NCI-H2081 treated with DMSO at 0.1 percent for 48 hours (cell line): ENCODE data around the gene ASCC2.

Source experiments
- DNase-seq: peaks from one replicate; lab custom pipeline; 2025; lab: John Stamatoyannopoulos, UW

Gene ASCC2

GRCh38 chr22:29786031-29786430 is 52.0 kb downstream of the ASCC2 start:
- no peak for DNase-seq

GRCh38 chr22:29784451-29785361 is 53.4 kb downstream of the ASCC2 start:
- no peak for DNase-seq

DNA sequence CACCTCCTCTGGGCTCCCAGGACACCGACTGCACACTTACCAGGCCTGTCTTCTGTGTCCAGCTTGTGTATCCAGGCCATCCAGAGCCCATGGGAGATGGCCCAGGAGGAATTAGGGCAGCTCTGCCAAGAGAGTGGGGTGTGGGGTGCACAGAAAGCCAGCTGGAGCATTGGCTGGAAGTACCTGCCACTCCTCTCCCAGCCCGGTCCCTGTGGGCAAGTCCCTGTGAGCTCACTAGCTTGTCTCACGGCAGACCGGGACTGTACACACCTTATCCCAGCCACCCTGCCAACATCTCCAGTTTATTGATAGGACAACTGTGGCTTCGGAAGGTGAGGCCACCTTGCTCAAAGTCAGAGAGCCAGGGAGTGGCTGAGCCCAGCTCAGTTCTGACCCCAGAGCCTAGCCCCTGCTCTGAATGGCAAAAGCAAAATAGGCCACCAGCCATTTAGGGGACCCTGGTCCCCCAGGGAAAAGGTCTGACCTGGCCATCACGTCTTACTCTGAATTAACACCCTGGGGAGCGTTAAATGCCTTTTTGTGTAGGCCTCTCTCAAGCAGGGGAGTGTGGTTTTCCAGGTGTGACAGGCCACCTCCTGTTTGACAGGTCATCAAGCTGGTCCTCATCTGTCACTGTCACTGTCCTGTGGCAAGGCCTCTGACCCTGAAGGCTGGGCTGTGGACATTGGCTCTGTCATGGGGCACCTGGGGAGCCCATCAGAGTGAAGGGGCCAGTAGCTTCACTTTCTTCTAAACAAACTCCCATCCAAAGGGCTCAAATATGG is 55.8 kb downstream of the ASCC2 start:
- DNase-seq = no peak

DNA sequence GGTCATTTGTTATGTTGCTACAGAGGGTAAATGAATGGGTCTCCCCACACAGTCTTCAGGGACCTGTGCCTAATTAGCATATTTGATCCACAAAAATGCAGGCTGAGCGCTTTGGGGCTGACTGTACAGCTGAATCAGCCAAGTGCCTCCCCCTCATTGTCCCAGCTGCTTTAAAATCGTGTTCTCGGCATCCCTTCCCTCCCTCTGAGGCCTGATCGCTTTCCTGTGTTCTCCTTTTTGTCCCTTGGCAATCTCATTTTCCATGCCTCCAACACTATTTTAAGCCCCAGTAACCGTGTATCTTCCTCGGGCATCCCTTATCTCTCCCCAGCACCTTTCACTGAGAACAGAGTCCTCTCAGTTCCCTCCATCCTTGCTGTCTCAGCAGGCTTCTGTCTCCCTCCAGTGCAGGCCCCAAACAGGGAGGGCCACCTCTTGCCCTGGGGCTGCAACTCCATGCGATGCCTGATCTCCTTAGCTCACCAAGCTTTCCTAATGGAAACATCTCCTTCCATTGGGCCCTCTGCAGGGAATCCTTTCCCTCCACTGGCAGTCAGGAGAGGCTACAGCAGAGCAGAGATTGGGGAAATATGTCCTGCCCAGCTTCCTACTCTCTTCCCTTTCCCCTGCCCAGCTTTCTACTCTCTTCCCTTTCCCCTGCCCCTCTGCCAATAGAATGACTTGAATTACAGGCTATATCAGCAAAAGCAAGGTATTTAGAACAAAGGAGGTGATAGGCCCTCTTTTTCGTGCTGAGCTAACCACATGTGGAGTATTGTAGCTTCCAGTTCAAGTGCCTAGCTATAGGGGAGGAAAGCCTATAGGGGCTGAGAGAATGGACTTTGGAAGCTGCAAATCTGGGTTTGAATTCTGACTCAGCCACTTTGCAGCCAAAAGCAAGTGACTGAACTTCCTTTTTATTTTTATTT is 57.1 kb downstream of the ASCC2 start:
- DNase-seq = no peak

DNA sequence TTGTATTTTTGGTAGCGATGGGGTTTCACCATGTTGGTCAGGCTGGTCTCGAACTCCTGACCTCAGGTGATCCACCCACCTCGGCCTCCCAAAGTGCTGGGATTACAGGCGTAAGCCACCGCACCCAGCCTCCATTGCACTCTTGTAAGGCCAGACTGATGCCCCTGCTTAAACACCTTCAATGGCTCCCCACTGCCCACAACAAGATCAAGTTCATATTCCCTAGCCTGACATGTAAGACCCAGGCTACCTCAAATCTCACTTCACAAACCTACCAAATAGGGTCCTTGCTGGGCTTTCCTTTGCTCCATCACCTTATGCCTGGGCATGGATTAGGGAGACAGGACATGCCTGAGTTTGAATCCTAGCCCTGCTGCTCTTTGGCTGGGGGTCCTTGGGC is 57.9 kb downstream of the ASCC2 start:
- DNase-seq = no peak

GRCh38 chr22:29773233-29773632 is 64.8 kb downstream of the ASCC2 start:
- no peak for DNase-seq

DNA sequence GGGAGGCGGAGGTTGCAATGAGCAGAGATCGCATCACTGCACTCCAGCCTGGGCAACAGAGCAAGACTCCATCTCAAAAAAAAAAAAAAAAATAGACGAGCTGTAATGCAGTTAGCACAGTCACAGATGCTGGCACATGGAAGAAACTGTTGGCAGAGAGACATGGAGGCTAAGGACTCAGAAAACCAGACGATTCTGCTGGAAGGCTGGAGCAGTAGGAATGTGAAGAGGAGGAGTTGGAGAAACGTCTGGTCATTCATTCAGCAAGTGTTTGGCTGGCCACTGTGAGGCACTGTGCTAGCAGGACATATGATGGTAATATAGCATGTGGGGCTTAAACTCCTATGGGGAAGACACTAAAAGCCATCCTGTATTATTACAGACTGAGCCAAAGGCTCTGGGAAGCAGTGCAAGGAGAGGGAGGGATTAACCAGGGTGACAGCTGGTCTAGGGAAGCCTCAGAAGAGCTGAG is 65.9 kb downstream of the ASCC2 start:
- DNase-seq = no peak

DNA sequence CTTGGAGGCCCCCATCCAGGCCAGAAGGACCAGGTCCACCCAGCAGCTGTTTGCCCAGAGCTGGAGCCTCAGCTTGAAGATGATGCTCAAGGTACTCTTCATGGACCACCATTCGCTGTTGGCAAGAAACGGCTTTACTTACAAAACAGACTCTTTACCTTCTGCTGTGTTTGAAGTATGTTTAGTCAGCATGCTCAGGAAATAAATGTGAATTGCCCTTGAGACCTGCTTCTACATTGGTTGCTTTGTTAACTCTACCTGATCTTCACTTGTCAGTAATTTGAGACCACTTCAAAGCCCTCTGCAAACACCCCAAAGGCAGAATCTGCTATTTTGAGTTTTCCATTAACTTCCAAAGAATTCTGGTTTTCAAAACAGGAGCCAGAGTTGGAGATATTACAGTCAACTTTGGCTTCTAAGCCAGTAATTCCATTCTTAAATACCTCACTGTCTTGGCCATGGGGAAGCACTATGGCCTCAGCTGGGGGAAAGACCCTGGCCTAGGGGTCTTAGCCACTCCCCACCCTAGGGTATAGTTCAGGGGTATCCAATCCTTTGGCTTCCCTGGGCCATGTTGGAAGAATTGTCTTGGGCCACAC is 68.3 kb downstream of the ASCC2 start:
- no peak for DNase-seq

GRCh38 chr22:29768052-29768693 is 69.9 kb downstream of the ASCC2 start:
- no peak for DNase-seq

GRCh38 chr22:29767171-29768051 is 70.7 kb downstream of the ASCC2 start, which contains the start of gene UQCR10:
Gene UQCR10, plus strand, starts transcription at chr22:29767369. Its CDS starts 30 bp downstream, at chr22:29767399.
- DNase-seq = peak; percentile 84

DNA sequence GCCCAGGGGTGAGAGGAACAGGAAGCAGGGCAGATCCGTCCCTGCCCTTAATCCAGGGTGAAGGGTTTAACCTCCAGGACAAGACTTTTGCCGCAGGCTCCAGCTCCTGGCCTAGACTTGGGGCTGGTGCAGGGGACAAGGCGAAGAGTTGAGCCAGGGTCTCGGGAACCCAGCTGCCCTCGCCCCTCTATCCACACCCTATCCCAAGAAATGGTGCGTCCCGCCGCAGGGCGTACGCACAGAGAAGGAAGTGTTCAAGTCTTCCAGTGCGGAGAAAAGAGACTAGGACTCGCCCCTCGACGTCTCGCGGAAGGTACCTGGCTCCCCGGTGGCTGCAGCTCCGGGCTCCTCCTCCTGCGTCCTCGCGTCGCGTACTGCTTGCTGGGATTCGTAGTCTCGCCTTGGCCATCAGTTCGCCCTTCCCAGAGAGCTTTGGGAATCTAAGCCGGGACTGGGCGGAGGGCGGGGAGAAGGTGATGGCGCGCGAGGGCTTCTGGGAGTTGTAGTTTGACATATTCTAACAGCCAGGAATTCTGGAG is 71.4 kb downstream of the ASCC2 start, which contains the start of gene ZMAT5:
Gene ZMAT5 (minus strand): TSS at position 376 of the 539 bp plus-strand sequence. CDS start 18,463 bp downstream, outside the sequence.
- DNase-seq = peak; percentile 84

DNA sequence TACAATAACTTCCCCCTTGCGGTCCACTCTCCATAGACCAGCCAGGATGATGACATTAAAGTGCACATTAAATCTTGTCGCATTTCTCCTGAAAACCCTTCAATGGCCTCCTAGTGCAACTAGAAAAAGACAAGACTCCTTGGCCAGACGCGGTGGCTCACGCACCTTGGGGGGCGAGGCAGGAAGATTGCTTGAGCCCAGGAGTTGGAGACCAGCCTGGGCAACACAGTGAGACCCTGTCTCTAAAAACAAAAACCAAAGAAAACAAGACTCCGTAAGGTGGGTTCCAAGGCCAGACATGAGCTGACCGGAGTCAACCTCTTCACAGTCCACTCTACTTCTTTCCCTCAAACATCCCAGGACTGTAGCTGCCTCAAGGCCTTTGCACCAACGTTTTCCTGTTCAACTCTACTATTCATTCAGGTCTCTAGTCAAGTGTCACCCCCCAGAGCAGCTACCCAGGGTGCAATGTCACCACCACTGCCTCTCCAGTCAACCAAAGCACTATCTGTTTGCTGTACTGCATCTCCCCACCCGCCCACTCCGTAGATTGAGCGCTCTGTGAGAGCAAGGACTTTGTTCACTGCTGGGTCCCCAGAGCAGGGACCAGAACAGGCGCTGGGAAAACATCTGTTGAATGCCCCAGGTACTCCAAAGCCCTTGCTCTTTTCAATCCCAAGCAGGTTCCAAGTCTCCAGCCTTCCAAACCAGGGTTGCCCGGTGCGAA is 72.0 kb downstream of the ASCC2 start:
- no peak for DNase-seq

GRCh38 chr22:29762263-29762662 is 75.8 kb downstream of the ASCC2 start:
- DNase-seq = peak; percentile 53

DNA sequence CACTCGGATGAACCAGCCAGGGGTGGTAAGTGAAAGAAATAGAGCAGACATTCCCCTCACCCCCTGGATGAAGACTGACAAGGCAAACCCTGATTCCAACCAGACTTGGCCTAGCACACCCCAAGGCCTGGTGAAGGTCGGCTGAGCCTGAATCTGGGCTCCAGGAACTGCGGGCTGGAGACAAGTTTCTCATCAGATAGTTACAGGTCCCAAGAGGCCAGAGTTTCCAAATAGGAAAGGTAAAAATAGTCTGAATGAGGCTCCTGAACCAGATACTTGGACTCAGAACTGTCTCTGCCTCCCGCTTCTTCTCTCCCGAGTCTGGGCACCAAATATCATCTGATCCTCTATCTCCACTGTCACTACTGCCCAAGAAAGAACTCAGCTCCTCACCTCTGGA is 79.1 kb downstream of the ASCC2 start:
- DNase-seq = no peak

GRCh38 chr22:29758068-29758622 is 79.9 kb downstream of the ASCC2 start:
- no peak for DNase-seq

GRCh38 chr22:29757096-29757495 is 81.0 kb downstream of the ASCC2 start:
- DNase-seq = no peak

DNA sequence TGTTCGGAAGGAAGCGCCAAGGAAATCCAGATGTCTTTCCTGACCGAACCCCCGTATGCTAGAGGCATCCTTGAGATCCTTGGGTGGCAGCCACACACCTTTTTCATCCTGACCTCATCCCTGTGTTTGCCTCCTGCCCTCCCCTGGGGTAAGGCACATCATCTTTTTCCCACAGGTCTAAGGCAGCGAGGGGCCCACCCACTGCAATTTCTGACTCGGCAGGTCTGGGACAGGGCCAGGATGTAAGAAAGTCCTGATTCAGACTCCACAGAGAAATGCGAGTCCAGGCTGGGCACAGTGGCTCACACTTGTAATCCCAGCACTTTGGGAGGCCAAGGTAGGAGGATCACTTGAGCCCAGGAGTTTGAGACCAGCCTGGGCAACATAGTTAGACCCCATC is 81.7 kb downstream of the ASCC2 start:
- DNase-seq = no peak

DNA sequence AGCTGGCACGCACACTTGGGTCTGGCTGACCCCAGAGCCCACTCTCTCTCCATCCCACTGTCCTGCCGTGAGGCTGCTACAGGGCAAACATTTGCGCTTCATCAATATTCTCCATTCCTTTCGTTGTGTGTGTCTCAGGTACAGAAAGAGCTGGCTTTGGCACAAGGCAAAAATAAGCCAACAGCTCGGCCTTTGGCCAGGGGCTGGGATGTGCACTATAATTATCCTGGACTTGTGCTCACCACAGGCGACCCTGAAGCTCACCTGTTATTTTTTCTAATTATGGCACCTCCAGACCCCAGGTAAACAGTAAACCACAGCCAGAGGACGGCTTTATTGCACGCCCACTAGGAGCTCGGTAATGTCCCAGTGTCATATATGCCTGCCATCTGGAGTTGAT is 82.2 kb downstream of the ASCC2 start:
- no peak for DNase-seq
